GM19467 (cell line): Measurements from ENCODE around the gene SETD2.

Source experiments
- ATAC-seq: cut with Tn5 transposase; IDR thresholded peaks from one replicate; pipeline ENCODE4 v1.9.1; 2021; ENCODE audit warnings: mild to moderate bottlenecking, moderate library complexity; ENCODE audit not compliant: unreplicated experiment

The SETD2 gene

GRCh38 chr3:46970391-46971091 is 193.4 kb downstream of the SETD2 start:
- ATAC-seq: no peak

GRCh38 chr3:46968783-46969428 is 195.0 kb downstream of the SETD2 start:
- no peak for ATAC-seq

- ATAC-seq: no peak
Measured at GRCh38 chr3:46966811-46967210, 197.1 kb downstream of the SETD2 start.
